Neutrophil (primary cell): ENCODE measurements around the gene WDFY4.

Experiments
- H3K27ac ChIP-seq: fragments of 200-600 bp; sonication (generic); 2 replicates; pipeline ENCODE4 v1.5.1; 2016; ENCODE audit warnings: mild to moderate bottlenecking, moderate library complexity
- H3K27me3 ChIP-seq: fragments of 200-600 bp; sonication (generic); 2 replicates; pipeline ENCODE4 v1.6.0; 2016; ENCODE audit warnings: mild to moderate bottlenecking
- H3K36me3 ChIP-seq: fragments of 200-600 bp; sonication (generic); 2 replicates; pipeline ENCODE4 v1.5.1; 2017
- H3K4me1 ChIP-seq, 2 experiments: fragments of 200-600 bp in 1 of 2; sonication (generic) in 1 of 2; 1 replicate in 1 of 2; 2 replicates in 1 of 2; pipeline versions ENCODE4 v1.5.1 to v1.6.1; 2013 to 2016; ENCODE audit warnings: low read depth in 1 of 2, low read length in 1 of 2, mild to moderate bottlenecking in 1 of 2, moderate library complexity in 1 of 2; ENCODE audit not compliant: control insufficient read depth in 1 of 2, insufficient read depth in 1 of 2
- H3K4me3 ChIP-seq, 2 experiments: fragments of 200-600 bp in 1 of 2; sonication (generic) in 1 of 2; 1 replicate in 1 of 2; 2 replicates in 1 of 2; pipeline ENCODE4 v1.5.1; 2013 to 2016; ENCODE audit warnings: low read depth in 1 of 2, low read length in 1 of 2, mild to moderate bottlenecking in 1 of 2, moderate library complexity in 1 of 2
- H3K9me3 ChIP-seq: fragments of 200-600 bp; sonication (generic); 2 replicates; pipeline ENCODE4 v1.5.1; 2016
- TF ChIP-seq, protein P1 (sequence below): fragments of 200-600 bp; sonication (generic); IDR thresholded peaks from 2 replicates; pipeline ENCODE4 v1.5.1; 2016; ENCODE audit warnings: antibody characterized with exemption

Gene WDFY4

DNA sequence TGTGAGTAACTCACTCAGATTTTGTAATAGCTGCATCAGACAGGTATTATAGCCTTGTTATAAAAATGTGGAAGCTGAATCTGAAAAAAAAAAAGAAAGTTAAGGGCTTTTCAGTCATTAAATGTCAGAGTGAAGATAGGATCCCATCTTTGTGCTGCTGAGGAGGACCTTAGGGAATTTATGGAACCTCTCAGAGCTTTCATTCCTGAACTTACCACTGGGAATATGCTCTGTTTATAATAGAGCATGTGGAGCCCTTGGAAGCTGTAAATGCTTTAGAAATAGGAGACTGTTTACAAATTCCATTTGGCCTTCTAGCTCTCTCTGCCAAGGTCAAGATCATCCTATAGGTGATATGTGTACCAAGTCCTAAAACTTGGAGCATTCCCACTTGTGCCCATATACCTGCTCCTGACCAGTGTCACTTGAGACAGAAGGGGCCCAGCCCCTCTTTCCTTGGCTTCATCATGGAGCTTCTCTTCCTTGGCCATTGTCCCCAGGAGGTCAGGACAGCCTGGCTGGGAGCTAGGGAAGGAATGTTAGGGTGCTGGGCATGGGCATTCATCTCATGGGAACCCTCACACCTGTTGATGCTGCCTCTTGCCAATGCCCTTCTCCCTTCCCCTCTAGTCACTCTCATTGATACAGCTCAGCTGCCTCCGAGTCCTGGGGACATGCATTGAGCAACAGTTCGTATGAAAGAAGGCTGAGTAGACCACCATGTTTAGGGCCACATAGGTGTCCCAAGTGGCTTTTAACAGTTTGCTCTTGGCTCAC lies 149.7 kb downstream of the WDFY4 start:
- H3K36me3 ChIP-seq: peaks cover 100% of the 10 kb centered on the region
- no peaks in the 10 kb centered on the region for H3K27me3 ChIP-seq
- TF ChIP-seq, protein P1, sequence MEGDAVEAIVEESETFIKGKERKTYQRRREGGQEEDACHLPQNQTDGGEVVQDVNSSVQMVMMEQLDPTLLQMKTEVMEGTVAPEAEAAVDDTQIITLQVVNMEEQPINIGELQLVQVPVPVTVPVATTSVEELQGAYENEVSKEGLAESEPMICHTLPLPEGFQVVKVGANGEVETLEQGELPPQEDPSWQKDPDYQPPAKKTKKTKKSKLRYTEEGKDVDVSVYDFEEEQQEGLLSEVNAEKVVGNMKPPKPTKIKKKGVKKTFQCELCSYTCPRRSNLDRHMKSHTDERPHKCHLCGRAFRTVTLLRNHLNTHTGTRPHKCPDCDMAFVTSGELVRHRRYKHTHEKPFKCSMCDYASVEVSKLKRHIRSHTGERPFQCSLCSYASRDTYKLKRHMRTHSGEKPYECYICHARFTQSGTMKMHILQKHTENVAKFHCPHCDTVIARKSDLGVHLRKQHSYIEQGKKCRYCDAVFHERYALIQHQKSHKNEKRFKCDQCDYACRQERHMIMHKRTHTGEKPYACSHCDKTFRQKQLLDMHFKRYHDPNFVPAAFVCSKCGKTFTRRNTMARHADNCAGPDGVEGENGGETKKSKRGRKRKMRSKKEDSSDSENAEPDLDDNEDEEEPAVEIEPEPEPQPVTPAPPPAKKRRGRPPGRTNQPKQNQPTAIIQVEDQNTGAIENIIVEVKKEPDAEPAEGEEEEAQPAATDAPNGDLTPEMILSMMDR: no peak
- no peaks in the 10 kb centered on the region for H3K4me1 ChIP-seq
- no peaks in the 10 kb centered on the region for H3K9me3 ChIP-seq
- H3K4me3 ChIP-seq: no peak overlapping the region
- H3K27ac ChIP-seq: no peak overlapping the region

DNA sequence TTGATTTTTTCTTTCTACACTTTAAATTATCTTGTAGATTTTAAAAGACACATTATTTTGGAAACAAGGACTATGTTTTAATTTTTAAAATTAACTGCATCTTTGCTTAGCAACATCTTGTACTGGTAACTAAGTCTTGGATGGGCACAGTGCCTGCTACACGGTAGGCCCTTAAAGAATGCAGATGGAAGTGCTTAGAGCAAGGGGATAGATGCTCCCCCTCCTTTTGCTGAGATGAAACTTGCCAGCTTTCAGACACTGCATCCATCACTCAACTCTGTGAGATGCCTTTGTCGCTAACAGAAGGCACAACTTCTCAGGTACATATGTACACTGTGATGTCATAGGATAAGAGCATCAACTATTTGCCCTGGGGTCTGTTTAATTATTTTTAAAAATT lies 151.1 kb downstream of the WDFY4 start:
- H3K36me3 ChIP-seq: peaks cover 100% of the 10 kb centered on the region
- no peak overlapping the region for H3K4me3 ChIP-seq
- H3K27me3 ChIP-seq: no peaks in the 10 kb centered on the region
- H3K9me3 ChIP-seq: no peaks in the 10 kb centered on the region
- H3K4me1 ChIP-seq: no peaks in the 10 kb centered on the region
- no peak overlapping the region for H3K27ac ChIP-seq
- TF ChIP-seq, protein P1: no peak

DNA sequence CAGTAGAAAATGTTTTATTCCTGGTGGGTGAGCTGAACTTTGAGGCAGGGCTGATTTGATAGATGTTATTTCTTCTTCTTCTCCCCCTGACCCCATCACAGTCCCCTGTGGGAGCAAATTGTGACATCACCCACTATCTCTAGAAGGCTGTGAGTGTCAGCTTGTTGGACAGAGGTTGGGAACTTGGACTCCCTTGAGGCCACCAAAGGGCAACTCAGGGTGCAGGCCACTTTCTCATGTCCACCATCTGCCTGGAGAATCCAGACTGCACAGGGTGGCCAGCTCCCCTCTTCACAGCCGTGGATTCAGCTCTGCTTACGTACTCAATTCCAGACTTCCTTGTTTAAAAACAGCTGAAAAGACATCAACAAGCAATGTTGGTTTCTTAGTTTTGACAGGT lies 151.9 kb downstream of the WDFY4 start:
- Histone ChIP-seq H3K4me1 (no peaks in the 10 kb centered on the region), H3K4me3 (no peak overlapping the region), H3K36me3 (peaks cover 98% of the 10 kb centered on the region), H3K27me3 (no peaks in the 10 kb centered on the region), H3K9me3 (no peaks in the 10 kb centered on the region), H3K27ac (no peak overlapping the region)
- TF ChIP-seq, protein P1: no peak

DNA sequence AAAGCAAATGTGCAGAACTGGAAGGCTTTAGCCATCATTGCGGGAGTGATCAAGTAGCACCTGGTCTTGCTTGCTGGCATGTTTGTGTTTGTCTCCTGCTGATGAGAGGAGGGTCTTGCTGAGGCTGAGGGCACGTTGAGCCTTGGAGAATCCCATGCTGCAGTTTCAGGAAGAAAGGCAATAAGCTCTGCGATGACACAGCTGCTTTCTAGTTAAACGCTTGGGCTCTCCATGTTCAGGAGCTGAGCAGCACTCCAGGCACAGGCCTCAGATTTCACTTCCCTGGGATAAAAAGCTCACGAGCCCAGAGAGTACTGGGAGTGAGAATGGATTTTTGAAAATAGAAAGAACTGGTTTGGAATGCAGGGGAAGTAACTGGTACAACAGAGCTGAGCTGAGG lies 154.2 kb downstream of the WDFY4 start:
- no peak overlapping the region for H3K4me3 ChIP-seq
- H3K27ac ChIP-seq: no peak overlapping the region
- no peaks in the 10 kb centered on the region for H3K27me3 ChIP-seq
- H3K4me1 ChIP-seq: no peaks in the 10 kb centered on the region
- peaks cover 98% of the 10 kb centered on the region for H3K36me3 ChIP-seq
- H3K9me3 ChIP-seq: no peaks in the 10 kb centered on the region
- TF ChIP-seq, protein P1: no peak

DNA sequence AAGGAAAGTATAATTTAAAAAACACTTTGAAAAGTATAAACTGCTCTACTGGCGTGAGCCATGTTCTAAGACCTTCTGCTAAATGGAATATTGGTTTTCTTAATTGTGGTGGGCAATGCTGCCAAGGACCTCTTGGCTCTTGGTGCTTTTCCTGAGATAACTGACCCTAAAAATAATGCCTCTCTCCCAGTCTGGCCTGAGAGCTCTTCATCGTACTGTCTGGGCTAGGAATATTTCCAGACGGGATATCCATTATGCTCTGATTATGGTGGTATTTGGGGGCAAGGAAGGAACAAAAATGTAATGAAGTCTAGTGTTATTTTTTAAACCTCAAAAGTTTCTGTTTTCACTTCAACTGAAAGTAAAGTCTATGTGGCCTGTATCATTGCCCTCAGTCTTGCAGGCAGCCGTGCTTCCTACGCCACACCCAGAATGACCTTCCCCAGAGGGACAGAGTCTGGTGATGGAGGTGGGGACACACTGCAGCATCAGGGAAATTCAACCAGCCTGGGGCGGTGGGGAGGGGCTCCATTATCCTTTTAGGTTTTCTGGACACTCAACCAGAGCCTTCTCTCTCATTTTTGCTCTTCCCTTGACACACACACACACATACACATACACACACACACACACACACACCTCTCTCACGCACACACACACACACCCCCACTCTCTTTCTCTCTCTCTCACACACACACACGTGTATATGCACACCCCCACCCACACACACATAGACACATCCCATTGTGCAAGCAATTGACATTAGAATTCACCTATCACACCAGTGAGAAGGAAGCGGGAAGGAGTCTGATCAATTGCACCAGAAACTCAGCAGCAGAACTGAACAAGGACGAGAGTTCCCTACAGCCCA lies 155.4 kb downstream of the WDFY4 start:
- H3K27ac ChIP-seq: no peak overlapping the region
- H3K4me1 ChIP-seq: no peaks in the 10 kb centered on the region
- H3K27me3 ChIP-seq: no peaks in the 10 kb centered on the region
- H3K4me3 ChIP-seq: no peak overlapping the region
- TF ChIP-seq, protein P1: no peak
- no peaks in the 10 kb centered on the region for H3K9me3 ChIP-seq
- peaks cover 97% of the 10 kb centered on the region for H3K36me3 ChIP-seq
